Astrocyte (in vitro differentiated cells and primary cell): ENCODE data around the gene AKAP8. TPM values are rescaled to one million over a fixed set of nuclear protein-coding genes. Genes with fewer than 3 reads are reported as not detected.

Source experiments
- DNase-seq: peaks from one replicate; pipeline ENCODE4 v3.0.0-alpha.2; 2010; ENCODE audit warnings: low read depth
- FAIRE-seq: peaks from 2 replicates; lab custom pipeline; 2011; peaks lifted over from hg19 to GRCh38; lab: Jason Lieb, UNC
- H2AFZ ChIP-seq: 2 replicates; pipeline ENCODE4 v1.6.0; 2012; ENCODE audit warnings: low read depth, low read length, inconsistent platforms
- H3K27ac ChIP-seq: 2 replicates; pipeline ENCODE4 v1.5.1; 2011; ENCODE audit warnings: low read depth, low read length, inconsistent platforms
- H3K27me3 ChIP-seq: 2 replicates; pipeline ENCODE4 v1.6.0; 2011; ENCODE audit warnings: low read length, inconsistent platforms; ENCODE audit not compliant: insufficient read depth
- H3K36me3 ChIP-seq: 2 replicates; pipeline ENCODE4 v1.5.1; 2011; ENCODE audit warnings: low read length, inconsistent platforms; ENCODE audit not compliant: insufficient read depth
- H3K4me1 ChIP-seq: 2 replicates; pipeline ENCODE4 v1.5.1; 2011; ENCODE audit warnings: low read length, inconsistent platforms; ENCODE audit not compliant: insufficient read depth
- H3K4me2 ChIP-seq: 2 replicates; pipeline ENCODE4 v1.6.0; 2012; ENCODE audit warnings: low read length, inconsistent platforms
- H3K4me3 ChIP-seq: 2 replicates; pipeline ENCODE4 v1.5.1; 2011; ENCODE audit warnings: low read depth, mild to moderate bottlenecking, low read length, inconsistent platforms; ENCODE audit not compliant: insufficient read depth
- H3K79me2 ChIP-seq: 2 replicates; pipeline ENCODE4 v1.6.0; 2012; ENCODE audit warnings: mild to moderate bottlenecking, low read length, inconsistent platforms; ENCODE audit not compliant: insufficient read depth
- H3K9ac ChIP-seq: 2 replicates; pipeline ENCODE4 v1.6.0; 2012; ENCODE audit warnings: mild to moderate bottlenecking, low read length, inconsistent platforms
- H3K9me3 ChIP-seq: 2 replicates; pipeline ENCODE4 v1.5.1; 2012; ENCODE audit warnings: low read depth, mild to moderate bottlenecking, low read length, inconsistent platforms; ENCODE audit not compliant: insufficient read depth
- H4K20me1 ChIP-seq: 2 replicates; pipeline ENCODE4 v1.6.0; 2012; ENCODE audit warnings: low read length, inconsistent platforms; ENCODE audit not compliant: insufficient read depth
- H3K27ac Mint-ChIP-seq: one replicate; pipeline ENCODE4 v1.8.0; 2021; ENCODE audit warnings: mild to moderate bottlenecking, mixed read lengths; ENCODE audit not compliant: unreplicated experiment
- H3K27me3 Mint-ChIP-seq: one replicate; pipeline ENCODE4 v1.8.0; 2021; ENCODE audit warnings: low read depth, mixed read lengths; ENCODE audit not compliant: unreplicated experiment
- H3K36me3 Mint-ChIP-seq: one replicate; pipeline ENCODE4 v1.8.0; 2021; ENCODE audit warnings: low read depth, mixed read lengths; ENCODE audit not compliant: unreplicated experiment
- H3K4me1 Mint-ChIP-seq: one replicate; pipeline ENCODE4 v1.8.0; 2021; ENCODE audit warnings: low read depth, mixed read lengths; ENCODE audit not compliant: unreplicated experiment
- H3K4me3 Mint-ChIP-seq: one replicate; pipeline ENCODE4 v1.8.0; 2021; ENCODE audit warnings: mild to moderate bottlenecking, moderate library complexity, mixed read lengths; ENCODE audit not compliant: unreplicated experiment
- H3K9me3 Mint-ChIP-seq: one replicate; pipeline ENCODE4 v1.8.0; 2021; ENCODE audit warnings: mild to moderate bottlenecking, mixed read lengths; ENCODE audit not compliant: unreplicated experiment
- CTCF ChIP-seq: IDR thresholded peaks from 2 replicates; pipeline ENCODE4 v1.5.1; 2011; ENCODE audit warnings: low read depth, mild to moderate bottlenecking, inconsistent platforms, low read length, moderate library complexity; ENCODE audit not compliant: insufficient read depth
- EZH2 ChIP-seq: IDR thresholded peaks from 2 replicates; pipeline ENCODE4 v1.6.1; 2012; ENCODE audit warnings: mild to moderate bottlenecking, low read length, inconsistent platforms; ENCODE audit not compliant: insufficient read depth
- total RNA-seq: library from RNA; stranded (reverse); gene quantifications from 2 replicates; pipeline ENCODE4 v1.2.1, GENCODE V29; 2021

AKAP8 gene
- total RNA-seq, 1 donor from 2014 or later = 40.1 TPM

GRCh38 chr19:15313649-15314279, 65.8 kb downstream of the AKAP8 start:
- no peak overlapping the region for H2AFZ ChIP-seq
- TF ChIP-seq CTCF (no peak), EZH2 (no peak)
- Mint-ChIP-seq H3K4me1 (peaks cover 46% of the 10 kb centered on the region), H3K4me3 (no peak overlapping the region), H3K27ac (peak overlapping the region; percentile 63), H3K9me3 (no peaks in the 10 kb centered on the region), H3K36me3 (peaks cover 2% of the 10 kb centered on the region), H3K27me3 (no peaks in the 10 kb centered on the region)
- no peaks in the 10 kb centered on the region for H3K36me3 ChIP-seq
- H3K4me1 ChIP-seq = peaks cover 36% of the 10 kb centered on the region
- H3K27me3 ChIP-seq = no peaks in the 10 kb centered on the region
- H3K9ac ChIP-seq = no peak overlapping the region
- no peak overlapping the region for H3K4me3 ChIP-seq
- DNase-seq = no peak
- no peak overlapping the region for H3K4me2 ChIP-seq
- no peak for FAIRE-seq
- peaks cover 94% of the 10 kb centered on the region for H4K20me1 ChIP-seq
- H3K79me2 ChIP-seq = peaks cover 99% of the 10 kb centered on the region
- no peak overlapping the region for H3K27ac ChIP-seq
- no peaks in the 10 kb centered on the region for H3K9me3 ChIP-seq

DNA sequence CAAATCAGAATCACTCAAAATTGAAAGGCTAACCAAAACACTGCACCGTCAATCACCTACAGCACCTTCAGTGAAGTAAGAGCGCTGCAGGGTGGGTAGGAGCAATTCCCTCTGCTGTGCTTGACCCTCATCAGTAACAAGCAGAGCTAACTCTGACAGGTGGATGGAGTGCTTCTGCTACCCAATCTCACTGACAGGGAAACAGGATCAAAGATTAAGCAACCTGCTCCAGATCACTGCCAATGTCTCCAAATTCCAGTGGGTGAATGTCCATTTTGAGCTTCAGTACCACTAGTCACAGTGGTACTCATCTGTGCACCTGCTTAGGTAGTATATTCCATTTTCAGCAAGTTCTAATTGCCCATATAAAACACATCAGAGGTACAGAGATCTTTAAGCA, 72.4 kb downstream of the AKAP8 start:
- DNase-seq = no peak
- Mint-ChIP-seq H3K4me3 (no peak overlapping the region), H3K4me1 (peaks cover 23% of the 10 kb centered on the region), H3K27ac (no peak overlapping the region), H3K36me3 (peaks cover 12% of the 10 kb centered on the region), H3K27me3 (no peaks in the 10 kb centered on the region), H3K9me3 (peaks cover 3% of the 10 kb centered on the region)
- peaks cover 99% of the 10 kb centered on the region for H3K79me2 ChIP-seq
- no peak overlapping the region for H3K4me2 ChIP-seq
- H2AFZ ChIP-seq = no peak overlapping the region
- no peak for TF ChIP-seq EZH2
- TF ChIP-seq CTCF = no peak
- peaks cover 16% of the 10 kb centered on the region for H3K4me1 ChIP-seq
- H3K36me3 ChIP-seq = no peaks in the 10 kb centered on the region
- no peak for FAIRE-seq
- H3K9ac ChIP-seq = no peak overlapping the region
- no peak overlapping the region for H3K4me3 ChIP-seq
- peaks cover 2% of the 10 kb centered on the region for H3K9me3 ChIP-seq
- H3K27me3 ChIP-seq = no peaks in the 10 kb centered on the region
- H4K20me1 ChIP-seq = peaks cover 95% of the 10 kb centered on the region
- H3K27ac ChIP-seq = no peak overlapping the region
